Measurements from ENCODE around the gene MMRN2.

The MMRN2 gene

GRCh38 chr10:86922553-86922961, 34.9 kb downstream of the MMRN2 start:
- FAIRE-seq (no peak), DNase-seq (ENCODE audit: insufficient read length) (no peak)
- TF ChIP-seq POLR2AphosphoS5 (IDR thresholded peaks at IDR 0.05; ENCODE audit: low read depth, low read length) (no peak), POLR2A (IDR thresholded peaks at IDR 0.05; ENCODE audit: low read depth, low read length) (no peak), TAF1 (IDR thresholded peaks at IDR 0.05; ENCODE audit: borderline replicate concordance, low read depth, low read length) (no peak)

GRCh38 chr10:86918022-86918471, 39.4 kb downstream of the MMRN2 start:
- TF ChIP-seq TAF1 (IDR thresholded peaks at IDR 0.05; ENCODE audit: borderline replicate concordance, low read depth, low read length) (no peak), POLR2A (IDR thresholded peaks at IDR 0.05; ENCODE audit: low read depth, low read length) (no peak), POLR2AphosphoS5 (IDR thresholded peaks at IDR 0.05; ENCODE audit: low read depth, low read length) (no peak)
- no peak for DNase-seq (ENCODE audit: insufficient read length)
- no peak for FAIRE-seq

- DNase-seq (ENCODE audit: insufficient read length), result no peak
- no peak for FAIRE-seq
These were observed 42.7 kb downstream of the MMRN2 start for GRCh38 chr10:86914734-86915133.

GRCh38 chr10:86905429-86905828, 52.0 kb downstream of the MMRN2 start:
- FAIRE-seq, result no peak
- DNase-seq (ENCODE audit: insufficient read length), result no peak
- TF ChIP-seq TAF1 (IDR thresholded peaks at IDR 0.05; ENCODE audit: borderline replicate concordance, low read depth, low read length) (no peak), POLR2AphosphoS5 (IDR thresholded peaks at IDR 0.05; ENCODE audit: low read depth, low read length) (no peak)

More at GRCh38 chr10:86914734-86915133, 42.7 kb downstream of the MMRN2 start:
- no peak for TF ChIP-seq POLR2A (IDR thresholded peaks at IDR 0.05; ENCODE audit: low read depth, low read length)
- no peak for TF ChIP-seq POLR2AphosphoS5 (IDR thresholded peaks at IDR 0.05; ENCODE audit: low read depth, low read length)
- TF ChIP-seq TAF1 (IDR thresholded peaks at IDR 0.05; ENCODE audit: borderline replicate concordance, low read depth, low read length), result no peak

- FAIRE-seq (no peak), DNase-seq (ENCODE audit: insufficient read length) (no peak)
- TF ChIP-seq POLR2A (IDR thresholded peaks at IDR 0.05; ENCODE audit: low read depth, low read length), result no peak
- no peak for TF ChIP-seq POLR2AphosphoS5 (IDR thresholded peaks at IDR 0.05; ENCODE audit: low read depth, low read length)
- no peak for TF ChIP-seq TAF1 (IDR thresholded peaks at IDR 0.05; ENCODE audit: borderline replicate concordance, low read depth, low read length)
These were observed 52.8 kb downstream of the MMRN2 start for GRCh38 chr10:86904600-86904999.

- DNase-seq (ENCODE audit: insufficient read length) (no peak), FAIRE-seq (no peak)
- TF ChIP-seq TAF1 (IDR thresholded peaks at IDR 0.05; ENCODE audit: borderline replicate concordance, low read depth, low read length) (no peak), POLR2A (IDR thresholded peaks at IDR 0.05; ENCODE audit: low read depth, low read length) (no peak)
These were observed 56.5 kb downstream of the MMRN2 start for GRCh38 chr10:86900955-86901354.

GRCh38 chr10:86899670-86900276, 57.6 kb downstream of the MMRN2 start:
- no peak for TF ChIP-seq POLR2AphosphoS5 (IDR thresholded peaks at IDR 0.05; ENCODE audit: low read depth, low read length)
- no peak for TF ChIP-seq POLR2A (IDR thresholded peaks at IDR 0.05; ENCODE audit: low read depth, low read length)
- no peak for TF ChIP-seq TAF1 (IDR thresholded peaks at IDR 0.05; ENCODE audit: borderline replicate concordance, low read depth, low read length)
- DNase-seq (ENCODE audit: insufficient read length), result no peak
- peak; percentile 56 for FAIRE-seq

GRCh38 chr10:86899132-86899531, 58.3 kb downstream of the MMRN2 start:
- TF ChIP-seq POLR2A (IDR thresholded peaks at IDR 0.05; ENCODE audit: low read depth, low read length), result no peak
- no peak for TF ChIP-seq TAF1 (IDR thresholded peaks at IDR 0.05; ENCODE audit: borderline replicate concordance, low read depth, low read length)
- TF ChIP-seq POLR2AphosphoS5 (IDR thresholded peaks at IDR 0.05; ENCODE audit: low read depth, low read length), result no peak
- DNase-seq (ENCODE audit: insufficient read length), result no peak
- FAIRE-seq, result no peak

GRCh38 chr10:86898511-86898910, 58.9 kb downstream of the MMRN2 start:
- TF ChIP-seq TAF1 (IDR thresholded peaks at IDR 0.05; ENCODE audit: borderline replicate concordance, low read depth, low read length), result no peak
- TF ChIP-seq POLR2AphosphoS5 (IDR thresholded peaks at IDR 0.05; ENCODE audit: low read depth, low read length), result no peak
- TF ChIP-seq POLR2A (IDR thresholded peaks at IDR 0.05; ENCODE audit: low read depth, low read length), result no peak
- no peak for FAIRE-seq
- no peak for DNase-seq (ENCODE audit: insufficient read length)

- no peak for TF ChIP-seq POLR2AphosphoS5 (IDR thresholded peaks at IDR 0.05; ENCODE audit: low read depth, low read length)
- no peak for TF ChIP-seq TAF1 (IDR thresholded peaks at IDR 0.05; ENCODE audit: borderline replicate concordance, low read depth, low read length)
- TF ChIP-seq POLR2A (IDR thresholded peaks at IDR 0.05; ENCODE audit: low read depth, low read length), result no peak
- FAIRE-seq (peak; percentile 61), DNase-seq (ENCODE audit: insufficient read length) (no peak)
These were observed 67.4 kb downstream of the MMRN2 start for GRCh38 chr10:86889997-86890396.

- DNase-seq (ENCODE audit: insufficient read length) (peak; percentile 38), FAIRE-seq (peak; percentile 95)
- no peak for TF ChIP-seq POLR2AphosphoS5 (IDR thresholded peaks at IDR 0.05; ENCODE audit: low read depth, low read length)
- no peak for TF ChIP-seq POLR2A (IDR thresholded peaks at IDR 0.05; ENCODE audit: low read depth, low read length)
- TF ChIP-seq TAF1 (IDR thresholded peaks at IDR 0.05; ENCODE audit: borderline replicate concordance, low read depth, low read length), result no peak
These were observed 68.6 kb downstream of the MMRN2 start for GRCh38 chr10:86888585-86889381.
